Psoas muscle (tissue), 8 donors: Measurements from ENCODE around the gene EPB41L5. TPM values are rescaled to one million over a fixed set of nuclear protein-coding genes. Genes with fewer than 3 reads are reported as not detected.

Experiments
- ATAC-seq, 4 donors: fragments of 200-7000 bp; cut with Tn5 transposase; one replicate each; pipeline ENCODE4 v1.9.1; 2020; ENCODE audit warnings: moderate library complexity in 3 of 4, mild to moderate bottlenecking in 2 of 4
- DNase-seq, 2 donors: peaks; one replicate each; pipeline ENCODE4 v3.0.0-alpha.2; 2020
- H3K27ac ChIP-seq: fragments of 200-600 bp; one replicate; pipeline ENCODE4 v1.8.0; 2022
- H3K27me3 ChIP-seq, 3 donors: fragments of 200-600 bp in 1 of 3; one replicate each; pipeline versions ENCODE4 v1.6.1 to v1.8.0; 2013 to 2022; ENCODE audit warnings: low read length in 2 of 3, mild to moderate bottlenecking in 2 of 3, moderate library complexity in 1 of 3; ENCODE audit not compliant: insufficient read depth in 3 of 3
- H3K36me3 ChIP-seq, 2 donors: fragments of 200-600 bp in 1 of 2; one replicate each; pipeline versions ENCODE4 v1.6.1 to v1.8.0; 2013 to 2022; ENCODE audit warnings: low read depth in 1 of 2, mild to moderate bottlenecking in 1 of 2, moderate library complexity in 1 of 2; ENCODE audit not compliant: insufficient read depth in 1 of 2
- H3K4me1 ChIP-seq: fragments of 200-600 bp; one replicate; pipeline ENCODE4 v1.8.0; 2022
- H3K4me3 ChIP-seq: fragments of 200-600 bp; one replicate; pipeline ENCODE4 v1.8.0; 2022; ENCODE audit warnings: mild to moderate bottlenecking
- H3K9me3 ChIP-seq: fragments of 200-600 bp; one replicate; pipeline ENCODE4 v1.8.0; 2022
- WGBS, 3 donors: extraction: QIAGEN DNeasy Blood & Tissue Kit; methylation state at CpG; one replicate each; pipeline versions ENCODE4 v1.1.6 to v1.1.7; 2013; 5-methylcytosine and 5-hydroxymethylcytosine counted together
- intact Hi-C, 2 donors: fragments of 100-400 bp; cut with DNase I; formaldehyde crosslinking; loops; one replicate each; pipeline versions ENCODE4 v1.11.0 to v1.14.2; 2022
- polyA plus RNA-seq, 3 donors: library from polyadenylated mRNA; stranded (reverse); fragments of 200-250 nt; gene quantifications; one replicate each; pipeline ENCODE4 v1.2.3, GENCODE V29; 2013
- total RNA-seq, 4 donors: library from RNA; stranded (reverse); fragmentation: NEBNext Ultra II Directional in 2 of 4; extraction: Animal tissue kit (Norgen Biotek cat#: 25700) in 2 of 4; gene quantifications; one replicate each; pipeline versions ENCODE4 v1.2.1 to v1.2.4, GENCODE V29; 2021 to 2023
- TF ChIP-seq, protein P1 (sequence below): fragments of 200-600 bp; IDR thresholded peaks from one replicate; pipeline ENCODE4 v1.8.0; 2022; ENCODE audit warnings: antibody characterized with exemption
- donor health status: healthy with polysubstance abuse.
- donor health status: DM: no; HTN: no; CAD: no; lungs with moderate emphysema.
- donor health status: Bipolar disorder and iron deficiency.
- donor health status: healthy.
- donor health status: DM: yes; HTN: yes; CAD: no.
- donor health status: DM: no; HTN: no; CAD: no.
- donor health status: DM: no; HTN: no; CAD: no.
- donor health status: DM: yes; HTN: yes; CAD: no.

Gene EPB41L5
- total and polyA plus RNA-seq, 7 donors: 4.2 to 16.0 (median 12.5) TPM

DNA sequence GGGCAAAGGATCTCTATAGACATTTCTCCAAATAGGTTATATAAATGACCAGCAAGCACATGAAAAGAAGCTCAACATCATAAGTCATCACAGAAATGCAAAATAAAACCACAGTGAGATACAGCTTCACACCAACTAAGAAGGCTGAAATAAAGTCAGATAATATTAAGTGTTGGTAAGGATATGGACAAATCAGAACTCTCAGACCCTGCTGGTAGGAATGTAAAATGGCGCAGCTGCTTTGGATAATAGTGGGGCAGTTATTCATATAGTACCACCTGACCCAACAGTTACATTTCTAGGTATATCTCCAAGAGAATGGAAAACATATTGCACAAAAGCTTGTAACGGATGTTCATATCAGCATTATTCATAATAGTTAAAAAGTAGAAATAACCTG, 14.0 kb downstream of the EPB41L5 start:
- no peaks in the 10 kb centered on the region for H3K4me1 ChIP-seq
- intact Hi-C loops: no loop called here
- TF ChIP-seq, protein P1, sequence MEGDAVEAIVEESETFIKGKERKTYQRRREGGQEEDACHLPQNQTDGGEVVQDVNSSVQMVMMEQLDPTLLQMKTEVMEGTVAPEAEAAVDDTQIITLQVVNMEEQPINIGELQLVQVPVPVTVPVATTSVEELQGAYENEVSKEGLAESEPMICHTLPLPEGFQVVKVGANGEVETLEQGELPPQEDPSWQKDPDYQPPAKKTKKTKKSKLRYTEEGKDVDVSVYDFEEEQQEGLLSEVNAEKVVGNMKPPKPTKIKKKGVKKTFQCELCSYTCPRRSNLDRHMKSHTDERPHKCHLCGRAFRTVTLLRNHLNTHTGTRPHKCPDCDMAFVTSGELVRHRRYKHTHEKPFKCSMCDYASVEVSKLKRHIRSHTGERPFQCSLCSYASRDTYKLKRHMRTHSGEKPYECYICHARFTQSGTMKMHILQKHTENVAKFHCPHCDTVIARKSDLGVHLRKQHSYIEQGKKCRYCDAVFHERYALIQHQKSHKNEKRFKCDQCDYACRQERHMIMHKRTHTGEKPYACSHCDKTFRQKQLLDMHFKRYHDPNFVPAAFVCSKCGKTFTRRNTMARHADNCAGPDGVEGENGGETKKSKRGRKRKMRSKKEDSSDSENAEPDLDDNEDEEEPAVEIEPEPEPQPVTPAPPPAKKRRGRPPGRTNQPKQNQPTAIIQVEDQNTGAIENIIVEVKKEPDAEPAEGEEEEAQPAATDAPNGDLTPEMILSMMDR: no peak
- DNase-seq: no peak
- H3K4me3 ChIP-seq: no peak overlapping the region
- H3K27me3 ChIP-seq: no peaks in the 10 kb centered on the region
- ATAC-seq: no peak
- H3K36me3 ChIP-seq: no peaks in the 10 kb centered on the region
- peaks cover 11% of the 10 kb centered on the region for H3K9me3 ChIP-seq
- H3K27ac ChIP-seq: no peak overlapping the region
- WGBS, 3 donors: 96 to 99% (median 99%) methylated on average over 2 of the region's 2 CpGs

GRCh38 chr2:120028795-120029194, 15.9 kb downstream of the EPB41L5 start:
- WGBS, 3 donors: 95 to 97% (median 96%) methylated on average over 5 of the region's 5 CpGs
- no peak overlapping the region for H3K27ac ChIP-seq
- no peaks in the 10 kb centered on the region for H3K27me3 ChIP-seq
- intact Hi-C loops: no loop called here
- H3K36me3 ChIP-seq: no peaks in the 10 kb centered on the region
- H3K4me3 ChIP-seq: no peak overlapping the region
- TF ChIP-seq, protein P1: no peak
- no peak for ATAC-seq
- DNase-seq: no peak
- no peaks in the 10 kb centered on the region for H3K4me1 ChIP-seq
- peaks cover 6% of the 10 kb centered on the region for H3K9me3 ChIP-seq

DNA sequence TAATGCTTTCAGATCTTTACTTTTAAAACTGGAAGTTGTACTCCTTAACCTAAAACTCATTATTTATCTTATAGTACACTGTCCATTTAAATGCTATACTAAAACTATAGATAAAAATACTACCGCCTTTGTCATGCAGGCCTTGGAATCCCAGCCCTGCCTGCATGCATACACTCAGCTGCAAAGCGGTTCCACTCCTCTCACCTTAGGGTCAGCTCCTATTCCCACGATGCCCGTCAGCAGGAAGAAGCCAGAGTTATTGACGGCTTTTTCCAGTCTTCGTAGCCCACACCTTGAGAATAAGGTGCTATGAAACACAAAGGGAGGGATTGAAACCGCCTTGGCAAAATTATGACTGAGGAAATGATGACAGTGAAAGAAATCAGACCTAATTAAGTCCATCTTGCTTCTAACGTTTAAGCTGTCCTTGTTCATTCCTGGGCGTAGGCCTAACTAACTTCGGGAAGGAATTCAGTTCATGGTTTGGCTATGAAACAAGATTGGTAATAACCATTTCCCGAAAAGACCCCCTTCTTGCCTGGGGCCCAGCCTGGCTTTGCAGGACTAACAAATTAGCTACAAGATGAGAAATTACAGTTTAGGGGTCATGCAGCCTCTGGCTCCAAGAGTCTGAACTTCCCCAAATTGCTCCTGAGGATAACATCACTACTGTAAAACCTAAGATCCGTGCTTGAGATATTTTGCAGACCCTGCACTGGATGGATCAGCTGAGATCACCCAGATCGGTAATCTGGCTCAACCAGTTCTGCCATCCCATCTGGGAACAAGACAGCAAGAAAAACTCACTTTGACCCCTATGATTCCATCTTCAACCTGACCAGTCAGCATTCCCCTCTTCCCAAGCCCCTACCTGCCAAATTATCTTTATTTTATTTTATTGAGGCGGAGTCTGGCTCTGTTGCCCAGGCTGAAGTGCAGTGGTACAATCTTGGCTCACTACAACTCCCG, 17.1 kb downstream of the EPB41L5 start:
- no peaks in the 10 kb centered on the region for H3K27me3 ChIP-seq
- no peaks in the 10 kb centered on the region for H3K36me3 ChIP-seq
- 85 to 88% (median 85%) methylated on average over 15 of the region's 15 CpGs for WGBS, 3 donors
- H3K4me3 ChIP-seq: no peak overlapping the region
- no peak overlapping the region for H3K27ac ChIP-seq
- TF ChIP-seq, protein P1: no peak
- ATAC-seq (no peak), DNase-seq (no peak)
- no peaks in the 10 kb centered on the region for H3K4me1 ChIP-seq
- H3K9me3 ChIP-seq: peaks cover 2% of the 10 kb centered on the region
- intact Hi-C loops: no loop called here

DNA sequence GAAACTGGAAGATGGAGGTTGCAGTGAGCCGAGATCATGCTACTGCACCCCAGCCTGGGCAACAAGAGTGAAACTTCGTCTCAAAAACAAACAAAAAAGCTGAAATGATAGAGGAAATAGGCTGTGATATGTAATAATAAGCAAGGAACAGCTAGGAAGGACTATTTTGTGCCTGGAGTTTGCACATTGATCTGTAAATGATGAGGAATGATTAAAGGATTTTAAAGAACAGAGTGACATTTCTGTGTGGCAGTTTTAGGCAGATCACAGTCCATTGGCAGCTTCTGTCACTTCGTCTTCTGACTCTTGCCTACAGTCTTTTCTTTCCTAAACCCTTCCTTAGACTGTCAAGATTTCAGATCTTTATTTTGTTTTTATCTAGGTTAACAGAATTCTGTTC, 19.4 kb downstream of the EPB41L5 start:
- DNase-seq: no peak
- no peak overlapping the region for H3K4me3 ChIP-seq
- ATAC-seq: no peak
- H3K27me3 ChIP-seq: no peaks in the 10 kb centered on the region
- TF ChIP-seq, protein P1: no peak
- WGBS, 3 donors: 85 to 94% (median 87%) methylated on average over 3 of the region's 3 CpGs
- H3K36me3 ChIP-seq: no peaks in the 10 kb centered on the region
- no peaks in the 10 kb centered on the region for H3K9me3 ChIP-seq
- no peak overlapping the region for H3K27ac ChIP-seq
- intact Hi-C loops: no loop called here
- no peaks in the 10 kb centered on the region for H3K4me1 ChIP-seq
